ENCODE results near the gene SH3BP4. TPM values are rescaled to one million over a fixed set of nuclear protein-coding genes. Genes with fewer than 3 reads are reported as not detected.

The SH3BP4 gene
- total and polyA plus RNA-seq, 2 of the 13 experiments (the other 11 are each of a cell fraction or from before 2014, with no cell fraction given) = 34.6 to 99.1 TPM

DNA sequence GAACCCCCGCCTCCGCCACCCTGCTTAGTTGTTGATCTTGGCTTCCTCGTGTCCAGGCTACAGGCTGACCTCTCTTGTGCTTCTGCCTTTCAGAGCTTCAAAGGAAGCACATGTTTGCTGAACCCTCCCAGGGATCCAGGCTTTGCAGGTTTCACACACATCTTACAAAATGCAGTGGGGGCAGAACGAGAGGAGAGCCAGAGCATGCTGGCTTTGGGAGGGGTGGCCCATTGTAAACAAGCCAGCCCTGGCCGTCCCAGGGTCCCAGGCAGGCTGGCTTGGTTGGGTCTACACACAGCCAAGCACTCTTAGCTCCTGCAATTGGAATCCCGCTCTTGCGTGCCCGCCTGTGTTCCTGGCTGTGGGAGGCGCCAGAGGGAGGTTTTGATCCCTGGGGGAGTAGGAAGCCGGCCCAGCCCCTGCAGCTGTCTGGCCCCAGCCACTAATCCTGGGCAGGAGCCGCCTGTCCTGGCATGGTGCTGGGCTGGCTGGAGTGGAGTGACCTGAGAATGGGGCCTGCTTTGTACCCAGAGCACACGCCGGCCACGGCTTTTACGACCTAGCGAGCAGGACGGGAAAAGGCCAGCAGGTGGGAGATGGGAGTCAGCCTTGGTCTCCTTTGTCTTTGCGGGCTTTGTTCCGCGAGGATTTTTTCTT is 53.9 kb downstream of the SH3BP4 start (continued):
- TF ChIP-seq, protein P1, sequence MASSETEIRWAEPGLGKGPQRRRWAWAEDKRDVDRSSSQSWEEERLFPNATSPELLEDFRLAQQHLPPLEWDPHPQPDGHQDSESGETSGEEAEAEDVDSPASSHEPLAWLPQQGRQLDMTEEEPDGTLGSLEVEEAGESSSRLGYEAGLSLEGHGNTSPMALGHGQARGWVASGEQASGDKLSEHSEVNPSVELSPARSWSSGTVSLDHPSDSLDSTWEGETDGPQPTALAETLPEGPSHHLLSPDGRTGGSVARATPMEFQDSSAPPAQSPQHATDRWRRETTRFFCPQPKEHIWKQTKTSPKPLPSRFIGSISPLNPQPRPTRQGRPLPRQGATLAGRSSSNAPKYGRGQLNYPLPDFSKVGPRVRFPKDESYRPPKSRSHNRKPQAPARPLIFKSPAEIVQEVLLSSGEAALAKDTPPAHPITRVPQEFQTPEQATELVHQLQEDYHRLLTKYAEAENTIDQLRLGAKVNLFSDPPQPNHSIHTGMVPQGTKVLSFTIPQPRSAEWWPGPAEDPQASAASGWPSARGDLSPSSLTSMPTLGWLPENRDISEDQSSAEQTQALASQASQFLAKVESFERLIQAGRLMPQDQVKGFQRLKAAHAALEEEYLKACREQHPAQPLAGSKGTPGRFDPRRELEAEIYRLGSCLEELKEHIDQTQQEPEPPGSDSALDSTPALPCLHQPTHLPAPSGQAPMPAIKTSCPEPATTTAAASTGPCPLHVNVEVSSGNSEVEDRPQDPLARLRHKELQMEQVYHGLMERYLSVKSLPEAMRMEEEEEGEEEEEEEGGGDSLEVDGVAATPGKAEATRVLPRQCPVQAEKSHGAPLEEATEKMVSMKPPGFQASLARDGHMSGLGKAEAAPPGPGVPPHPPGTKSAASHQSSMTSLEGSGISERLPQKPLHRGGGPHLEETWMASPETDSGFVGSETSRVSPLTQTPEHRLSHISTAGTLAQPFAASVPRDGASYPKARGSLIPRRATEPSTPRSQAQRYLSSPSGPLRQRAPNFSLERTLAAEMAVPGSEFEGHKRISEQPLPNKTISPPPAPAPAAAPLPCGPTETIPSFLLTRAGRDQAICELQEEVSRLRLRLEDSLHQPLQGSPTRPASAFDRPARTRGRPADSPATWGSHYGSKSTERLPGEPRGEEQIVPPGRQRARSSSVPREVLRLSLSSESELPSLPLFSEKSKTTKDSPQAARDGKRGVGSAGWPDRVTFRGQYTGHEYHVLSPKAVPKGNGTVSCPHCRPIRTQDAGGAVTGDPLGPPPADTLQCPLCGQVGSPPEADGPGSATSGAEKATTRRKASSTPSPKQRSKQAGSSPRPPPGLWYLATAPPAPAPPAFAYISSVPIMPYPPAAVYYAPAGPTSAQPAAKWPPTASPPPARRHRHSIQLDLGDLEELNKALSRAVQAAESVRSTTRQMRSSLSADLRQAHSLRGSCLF (CRISPR knock-in tag; IDR thresholded peaks at IDR 0.05; ENCODE audit: borderline replicate concordance) = no peak
- TF ChIP-seq ZNF724P (CRISPR knock-in tag; IDR thresholded peaks at IDR 0.05; ENCODE audit: borderline replicate concordance) (peak; percentile 82), HOXA5 (CRISPR knock-in tag; IDR thresholded peaks at IDR 0.05) (peak; percentile 82; the same call in 1 of the 2 replicates), ZSCAN31 (CRISPR knock-in tag; IDR thresholded peaks at IDR 0.05; ENCODE audit: low read depth) (peak; percentile 99), EHMT2 (IDR thresholded peaks at IDR 0.05; ENCODE audit: borderline replicate concordance, low read depth, low read length) (peak; percentile 58; the same call in 1 of the 2 replicates), RFX5 (IDR thresholded peaks at IDR 0.05; ENCODE audit: low read depth, low read length) (no peak), ZC3H4 (CRISPR knock-in tag; IDR thresholded peaks at IDR 0.05; ENCODE audit: borderline replicate concordance) (no peak), ARHGAP35 (CRISPR knock-in tag; IDR thresholded peaks at IDR 0.05; ENCODE audit: borderline replicate concordance) (peak; percentile 77; the same call in 1 of the 2 replicates), FOSL1 (CRISPR knock-in tag; IDR thresholded peaks at IDR 0.05; ENCODE audit: borderline replicate concordance) (no peak), HIVEP1 (CRISPR knock-in tag; IDR thresholded peaks at IDR 0.05) (peak; percentile 95), MZF1 (CRISPR knock-in tag; IDR thresholded peaks at IDR 0.05; ENCODE audit: borderline replicate concordance) (no peak), U2AF2 (IDR thresholded peaks at IDR 0.05; ENCODE audit: low read depth, low read length) (no peak), ISX (CRISPR knock-in tag; conservative IDR thresholded peaks at IDR 0.05) (no peak), ZKSCAN1 (IDR thresholded peaks at IDR 0.05; ENCODE audit: low read length) (no peak), ZNF432 (CRISPR knock-in tag; IDR thresholded peaks at IDR 0.05; ENCODE audit: borderline replicate concordance) (no peak), ZNF274 (CRISPR knock-in tag; IDR thresholded peaks at IDR 0.05) (peak; percentile 94)
- TF ChIP-seq, protein P2, sequence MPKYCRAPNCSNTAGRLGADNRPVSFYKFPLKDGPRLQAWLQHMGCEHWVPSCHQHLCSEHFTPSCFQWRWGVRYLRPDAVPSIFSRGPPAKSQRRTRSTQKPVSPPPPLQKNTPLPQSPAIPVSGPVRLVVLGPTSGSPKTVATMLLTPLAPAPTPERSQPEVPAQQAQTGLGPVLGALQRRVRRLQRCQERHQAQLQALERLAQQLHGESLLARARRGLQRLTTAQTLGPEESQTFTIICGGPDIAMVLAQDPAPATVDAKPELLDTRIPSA (CRISPR knock-in tag; IDR thresholded peaks at IDR 0.05; ENCODE audit: borderline replicate concordance) = no peak; the same call in 1 of the 2 replicates
- TF ChIP-seq, protein P3, sequence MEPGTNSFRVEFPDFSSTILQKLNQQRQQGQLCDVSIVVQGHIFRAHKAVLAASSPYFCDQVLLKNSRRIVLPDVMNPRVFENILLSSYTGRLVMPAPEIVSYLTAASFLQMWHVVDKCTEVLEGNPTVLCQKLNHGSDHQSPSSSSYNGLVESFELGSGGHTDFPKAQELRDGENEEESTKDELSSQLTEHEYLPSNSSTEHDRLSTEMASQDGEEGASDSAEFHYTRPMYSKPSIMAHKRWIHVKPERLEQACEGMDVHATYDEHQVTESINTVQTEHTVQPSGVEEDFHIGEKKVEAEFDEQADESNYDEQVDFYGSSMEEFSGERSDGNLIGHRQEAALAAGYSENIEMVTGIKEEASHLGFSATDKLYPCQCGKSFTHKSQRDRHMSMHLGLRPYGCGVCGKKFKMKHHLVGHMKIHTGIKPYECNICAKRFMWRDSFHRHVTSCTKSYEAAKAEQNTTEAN (CRISPR knock-in tag; conservative IDR thresholded peaks at IDR 0.05) = peak; percentile 79
- TF ChIP-seq, protein P4, sequence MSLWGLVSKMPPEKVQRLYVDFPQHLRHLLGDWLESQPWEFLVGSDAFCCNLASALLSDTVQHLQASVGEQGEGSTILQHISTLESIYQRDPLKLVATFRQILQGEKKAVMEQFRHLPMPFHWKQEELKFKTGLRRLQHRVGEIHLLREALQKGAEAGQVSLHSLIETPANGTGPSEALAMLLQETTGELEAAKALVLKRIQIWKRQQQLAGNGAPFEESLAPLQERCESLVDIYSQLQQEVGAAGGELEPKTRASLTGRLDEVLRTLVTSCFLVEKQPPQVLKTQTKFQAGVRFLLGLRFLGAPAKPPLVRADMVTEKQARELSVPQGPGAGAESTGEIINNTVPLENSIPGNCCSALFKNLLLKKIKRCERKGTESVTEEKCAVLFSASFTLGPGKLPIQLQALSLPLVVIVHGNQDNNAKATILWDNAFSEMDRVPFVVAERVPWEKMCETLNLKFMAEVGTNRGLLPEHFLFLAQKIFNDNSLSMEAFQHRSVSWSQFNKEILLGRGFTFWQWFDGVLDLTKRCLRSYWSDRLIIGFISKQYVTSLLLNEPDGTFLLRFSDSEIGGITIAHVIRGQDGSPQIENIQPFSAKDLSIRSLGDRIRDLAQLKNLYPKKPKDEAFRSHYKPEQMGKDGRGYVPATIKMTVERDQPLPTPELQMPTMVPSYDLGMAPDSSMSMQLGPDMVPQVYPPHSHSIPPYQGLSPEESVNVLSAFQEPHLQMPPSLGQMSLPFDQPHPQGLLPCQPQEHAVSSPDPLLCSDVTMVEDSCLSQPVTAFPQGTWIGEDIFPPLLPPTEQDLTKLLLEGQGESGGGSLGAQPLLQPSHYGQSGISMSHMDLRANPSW (CRISPR knock-in tag; IDR thresholded peaks at IDR 0.05; ENCODE audit: borderline replicate concordance) = peak; percentile 91; the same call in 1 of the 2 replicates

All from HepG2 (cell line).